IPS-NIHi11 (cell line): ENCODE data around the gene PRSS1.

ENCODE experiments used
- DNase-seq: peaks from one replicate; pipeline ENCODE4 v3.0.0; 2012; ENCODE audit warnings: mixed read lengths, low spot score

The PRSS1 gene

GRCh38 chr7:142795339-142795863 lies 46.1 kb downstream of the PRSS1 start:
- peak; percentile 44 for DNase-seq

GRCh38 chr7:142796001-142796500 lies 46.8 kb downstream of the PRSS1 start:
- DNase-seq, result no peak

- DNase-seq, result peak; percentile 48
Measured at GRCh38 chr7:142796501-142797390, 47.5 kb downstream of the PRSS1 start.

- peak; percentile 23 for DNase-seq
Measured at GRCh38 chr7:142797391-142798377, 48.4 kb downstream of the PRSS1 start.

GRCh38 chr7:142798451-142799436 lies 49.5 kb downstream of the PRSS1 start:
- DNase-seq, result no peak

DNA sequence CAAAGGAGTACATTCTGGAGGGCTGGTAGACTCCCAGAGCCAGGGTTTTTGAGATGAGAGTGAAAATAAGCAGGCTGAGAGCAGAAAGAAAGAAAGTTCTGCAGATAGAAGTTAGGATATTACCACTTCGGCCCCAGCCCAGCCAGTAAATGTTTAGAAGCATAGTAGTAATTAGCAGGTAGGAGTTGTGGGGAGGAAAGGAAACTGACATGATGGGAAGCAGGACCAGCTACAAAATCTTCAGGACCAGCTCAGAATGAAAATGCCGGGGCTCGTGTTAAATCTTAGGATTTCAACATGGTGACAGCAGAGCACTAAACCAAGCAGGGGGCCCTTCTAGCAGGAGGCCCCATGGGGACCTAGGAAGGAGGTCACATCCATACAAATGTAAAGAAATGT lies 50.2 kb downstream of the PRSS1 start:
- no peak for DNase-seq

DNA sequence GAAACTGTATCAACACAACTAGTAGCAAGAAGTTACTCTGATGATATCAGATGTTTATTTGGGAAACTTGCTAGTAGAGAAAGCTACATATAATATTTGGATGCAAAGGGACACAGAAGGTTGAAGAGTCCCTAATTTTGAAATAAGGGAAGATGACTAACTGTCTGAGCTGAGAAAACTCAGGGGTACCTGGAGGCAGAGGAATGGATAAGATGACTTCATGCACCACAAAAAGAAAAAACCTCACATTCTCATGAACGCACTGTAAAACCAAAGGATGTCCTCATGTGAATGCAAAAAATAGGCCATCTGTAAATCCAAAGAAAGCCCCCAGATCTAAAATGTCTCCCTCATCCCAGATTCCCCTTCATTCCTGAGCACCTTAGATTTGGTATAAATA lies 50.8 kb downstream of the PRSS1 start:
- DNase-seq, result no peak

GRCh38 chr7:142800699-142801260 lies 51.5 kb downstream of the PRSS1 start:
- no peak for DNase-seq

DNA sequence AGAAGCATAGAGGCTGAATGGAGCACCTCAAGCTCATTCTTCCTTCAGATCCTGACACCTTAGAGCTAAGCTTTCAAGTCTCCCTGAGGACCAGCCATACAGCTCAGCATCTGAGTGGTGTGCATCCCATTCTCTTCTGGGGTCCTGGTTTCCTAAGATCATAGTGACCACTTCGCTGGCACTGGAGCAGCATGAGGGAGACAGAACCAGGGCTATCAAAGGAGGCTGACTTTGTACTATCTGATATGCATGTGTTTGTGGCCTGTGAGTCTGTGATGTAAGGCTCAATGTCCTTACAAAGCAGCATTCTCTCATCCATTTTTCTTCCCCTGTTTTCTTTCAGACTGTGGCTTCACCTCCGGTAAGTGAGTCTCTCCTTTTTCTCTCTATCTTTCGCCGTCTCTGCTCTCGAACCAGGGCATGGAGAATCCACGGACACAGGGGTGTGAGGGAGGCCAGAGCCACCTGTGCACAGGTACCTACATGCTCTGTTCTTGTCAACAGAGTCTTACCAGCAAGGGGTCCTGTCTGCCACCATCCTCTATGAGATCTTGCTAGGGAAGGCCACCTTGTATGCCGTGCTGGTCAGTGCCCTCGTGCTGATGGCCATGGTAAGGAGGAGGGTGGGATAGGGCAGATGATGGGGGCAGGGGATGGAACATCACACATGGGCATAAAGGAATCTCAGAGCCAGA lies 52.5 kb downstream of the PRSS1 start:
- DNase-seq, result no peak

GRCh38 chr7:142802301-142802700 lies 53.0 kb downstream of the PRSS1 start:
- DNase-seq, result no peak
